Measurements from ENCODE around the gene ZNF778. TPM values are rescaled to one million over a fixed set of nuclear protein-coding genes. Genes with fewer than 3 reads are reported as not detected.

ZNF778 gene
- total and polyA plus RNA-seq, 11 donors, result 1.6 to 14.6 (median 9.2) TPM

DNA sequence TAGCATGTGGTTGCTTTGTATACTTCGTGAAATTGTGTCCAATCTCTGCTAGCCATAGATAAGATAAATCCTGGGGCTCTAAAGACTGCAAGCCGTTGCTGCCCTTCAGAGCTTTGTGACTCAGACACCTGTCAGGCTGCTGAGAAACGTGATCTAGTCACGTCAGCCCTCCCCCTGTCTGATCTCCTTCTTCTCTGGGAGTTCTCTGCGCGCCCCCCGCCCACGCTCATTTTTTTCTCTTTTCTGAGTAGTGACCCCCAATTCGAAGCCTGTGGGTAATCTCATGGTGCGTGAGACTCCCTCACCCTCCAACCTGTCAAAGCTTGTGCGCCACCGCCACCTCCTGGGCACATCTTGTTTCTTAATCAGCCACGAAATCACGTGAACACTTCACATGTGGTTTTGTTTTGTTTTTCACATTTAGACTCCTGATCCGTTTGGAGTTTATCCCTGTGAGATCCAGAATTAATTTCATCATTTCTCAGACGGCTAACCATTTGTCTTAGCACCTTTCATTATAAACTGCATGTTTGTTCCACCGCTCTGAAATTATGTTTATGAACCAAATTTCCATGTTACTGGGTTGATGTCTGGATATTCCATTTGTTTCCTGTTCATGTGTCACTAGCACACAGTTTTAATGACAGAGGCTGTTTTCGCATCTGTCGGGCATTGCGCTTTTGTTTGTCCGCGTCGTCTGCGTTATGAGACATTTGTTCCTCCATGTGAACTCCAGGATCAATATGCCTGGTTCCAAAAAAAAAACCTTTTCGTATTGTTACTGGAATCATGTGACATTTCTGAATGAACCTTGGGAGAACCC lies 977 bp upstream of the ZNF778 start:
- 2 to 3% (median 3%) methylated on average over 25 of the region's 25 CpGs for WGBS, 4 donors
- peak; percentile 31 to 80 (median 62) for TF ChIP-seq CTCF (IDR thresholded peaks at IDR 0.05)
- TF ChIP-seq POLR2A (IDR thresholded peaks at IDR 0.05), result no peak
- peak; percentile 73 to 84 (median 81) for DNase-seq
- intact Hi-C loops (cut with DNase I), result loop anchor here (1.0 to 10.0 kb wide), 16 partner anchors 112 to 764 kb away; partner anchors contain the start of genes GALNS (in 2 of the 10), TRAPPC2L (in 2 of the 10), APRT (in 1 of the 10) and ZFPM1 (in 1 of the 10)
- Histone ChIP-seq H3K36me3 (peaks cover 0 to 16% (median 10%) of the 10 kb centered on the region in 9 donors), H3K27ac (peak overlapping the region; percentile 89 to 99 (median 95)), H3K4me3 (peak overlapping the region; percentile 62 to 100 (median 92)), H3K4me1 (peaks cover 0 to 31% (median 20%) of the 10 kb centered on the region in 12 donors), H3K27me3 (no peaks in the 10 kb centered on the region), H3K9me3 (no peaks in the 10 kb centered on the region)
- peak; percentile 70 to 87 (median 76) for ATAC-seq

- no peak for ATAC-seq
- no peak for DNase-seq
- H3K9me3 ChIP-seq, result no peaks in the 10 kb centered on the region
- peak overlapping the region; percentile 62 to 100 (median 92) for H3K4me3 ChIP-seq
- TF ChIP-seq CTCF (IDR thresholded peaks at IDR 0.05) (no peak), POLR2A (IDR thresholded peaks at IDR 0.05) (no peak)
- H3K36me3 ChIP-seq, result peaks cover 0 to 20% (median 14%) of the 10 kb centered on the region in 9 donors
- WGBS, 4 donors, result 0 to 1% (median 0%) methylated on average over 11 of the region's 11 CpGs
- intact Hi-C loops (cut with DNase I), result loop anchor here (1.0 to 10.0 kb wide), 15 partner anchors 112 to 765 kb away; partner anchors contain the start of genes GALNS (in 2 of the 10), TRAPPC2L (in 2 of the 10), APRT (in 1 of the 10) and ZFPM1 (in 1 of the 10)
- peaks cover 0 to 31% (median 20%) of the 10 kb centered on the region in 12 donors for H3K4me1 ChIP-seq
- no peaks in the 10 kb centered on the region for H3K27me3 ChIP-seq
- H3K27ac ChIP-seq, result peak overlapping the region; percentile 89 to 99 (median 95)
Observed at GRCh38 chr16:89217138-89217387, 440 bp upstream of the ZNF778 start.

DNA sequence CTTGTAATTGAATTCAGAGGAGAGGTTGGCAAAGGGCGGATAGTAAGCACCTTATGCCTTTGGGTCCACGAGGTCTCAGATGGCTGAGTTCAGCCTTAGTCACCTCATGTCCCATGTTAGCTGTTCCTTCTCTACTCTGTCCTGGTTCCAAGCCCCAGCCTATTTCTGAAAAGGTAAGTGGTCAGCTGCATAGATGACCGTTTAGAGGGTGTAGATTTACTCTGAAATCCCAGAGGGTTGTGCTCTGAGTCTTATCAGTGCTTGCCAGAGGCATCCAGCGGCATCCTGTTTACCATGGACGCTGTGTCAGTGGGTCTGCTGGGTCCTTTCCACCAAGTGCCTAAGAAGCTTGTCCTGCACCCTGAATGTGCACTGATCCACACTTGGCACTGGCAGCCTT lies 1.9 kb downstream of the ZNF778 start:
- no peak overlapping the region for H3K4me3 ChIP-seq
- ATAC-seq (no peak), DNase-seq (no peak)
- no peaks in the 10 kb centered on the region for H3K27me3 ChIP-seq
- peaks cover 0 to 42% (median 37%) of the 10 kb centered on the region in 9 donors for H3K36me3 ChIP-seq
- H3K27ac ChIP-seq, result no peak overlapping the region
- 64 to 72% (median 68%) methylated on average over 5 of the region's 5 CpGs for WGBS, 4 donors
- intact Hi-C loops (cut with DNase I), result loop anchor here (5.0 to 10.0 kb wide), 11 partner anchors 115 to 767 kb away; partner anchors contain the start of genes GALNS (in 2 of the 10), TRAPPC2L (in 2 of the 10), APRT (in 1 of the 10) and ZFPM1 (in 1 of the 10)
- TF ChIP-seq POLR2A (IDR thresholded peaks at IDR 0.05) (no peak), CTCF (IDR thresholded peaks at IDR 0.05) (no peak)
- peaks cover 0 to 31% (median 20%) of the 10 kb centered on the region in 12 donors for H3K4me1 ChIP-seq
- no peaks in the 10 kb centered on the region for H3K9me3 ChIP-seq

DNA sequence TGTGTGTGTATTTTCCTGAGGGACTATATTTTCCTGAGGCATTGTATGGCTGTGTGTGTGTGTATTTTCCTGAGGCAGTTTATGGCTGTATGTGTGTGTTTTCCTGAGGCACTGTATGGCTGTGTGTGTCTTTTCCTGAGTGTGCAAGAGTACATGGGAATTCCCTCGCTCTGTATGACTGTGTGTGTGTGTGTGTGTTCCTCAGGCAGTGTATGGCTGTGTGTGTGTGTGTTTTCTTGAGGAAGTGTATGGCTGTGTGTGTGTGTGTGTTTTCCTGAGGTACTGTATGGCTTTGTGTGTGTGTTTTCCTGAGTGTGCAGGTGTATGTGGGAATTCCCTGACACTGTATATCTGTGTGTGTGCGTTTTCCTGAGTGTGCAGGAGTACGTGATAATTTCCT lies 4.1 kb downstream of the ZNF778 start:
- intact Hi-C loops (cut with DNase I), result no loop called here
- Histone ChIP-seq H3K27ac (no peak overlapping the region), H3K4me1 (peaks cover 0 to 20% (median 12%) of the 10 kb centered on the region in 12 donors), H3K27me3 (no peaks in the 10 kb centered on the region), H3K9me3 (peaks cover 0 to 2% (median 0%) of the 10 kb centered on the region in 12 donors), H3K4me3 (no peak overlapping the region), H3K36me3 (peaks cover 0 to 64% (median 55%) of the 10 kb centered on the region in 9 donors)
- ATAC-seq, result no peak
- DNase-seq, result no peak
- WGBS, 4 donors, result 74 to 84% (median 77%) methylated on average over 3 of the region's 3 CpGs
- TF ChIP-seq CTCF (IDR thresholded peaks at IDR 0.05) (no peak), POLR2A (IDR thresholded peaks at IDR 0.05) (no peak)
